Fibroblast of lung (primary cell): ENCODE results near the gene CHST11. TPM values are rescaled to one million over a fixed set of nuclear protein-coding genes. Genes with fewer than 3 reads are reported as not detected.
A peak's percentile ranks its signal among the peaks of the same experiment; 100 is the strongest.

Source experiments
- DNase-seq, 2 donors: peaks; one replicate each; pipeline versions ENCODE4 v3.0.0 to v3.0.0-alpha.2; 2010; ENCODE audit warnings: low read depth in 2 of 2
- H2AFZ ChIP-seq: 2 replicates; pipeline ENCODE4 v1.5.1; 2012; ENCODE audit warnings: low read length, control low read depth, inconsistent platforms
- H3K27ac ChIP-seq: 2 replicates; pipeline ENCODE4 v1.5.1; 2011; ENCODE audit warnings: low read length, control low read depth; ENCODE audit not compliant: insufficient read depth
- H3K27me3 ChIP-seq: 2 replicates; pipeline ENCODE4 v1.5.1; 2011; ENCODE audit warnings: mild to moderate bottlenecking, low read length; ENCODE audit not compliant: control insufficient read depth, insufficient read depth
- H3K36me3 ChIP-seq: 2 replicates; pipeline ENCODE4 v1.5.1; 2011; ENCODE audit warnings: low read length; ENCODE audit not compliant: control insufficient read depth, insufficient read depth
- H3K4me1 ChIP-seq: 2 replicates; pipeline ENCODE4 v1.5.1; 2011; ENCODE audit warnings: low read length; ENCODE audit not compliant: control insufficient read depth, insufficient read depth; ENCODE audit errors: extremely low read depth
- H3K4me2 ChIP-seq: 2 replicates; pipeline ENCODE4 v1.5.1; 2011; ENCODE audit warnings: low read length, control low read depth; ENCODE audit not compliant: insufficient read depth; ENCODE audit errors: extremely low read depth
- H3K4me3 ChIP-seq, 4 experiments: fragments of 200-600 bp in 1 of 4; sonication (generic) in 1 of 4; replicated peaks in 1 of 4; 2 replicates each; pipeline ENCODE4 v1.5.1; 2011 to 2016; ENCODE audit warnings: low read length in 4 of 4, low read depth in 3 of 4, mild to moderate bottlenecking in 3 of 4, control low read depth in 2 of 4, inconsistent platforms in 1 of 4, mixed read lengths in 1 of 4; ENCODE audit not compliant: insufficient read depth in 1 of 4; ENCODE audit errors: control extremely low read depth in 1 of 4
- H3K79me2 ChIP-seq: 2 replicates; pipeline ENCODE4 v1.5.1; 2012; ENCODE audit warnings: mild to moderate bottlenecking, low read length, inconsistent platforms; ENCODE audit not compliant: control insufficient read depth, insufficient read depth
- H3K9ac ChIP-seq: 2 replicates; pipeline ENCODE4 v1.5.1; 2011; ENCODE audit warnings: mild to moderate bottlenecking, low read length, control low read depth; ENCODE audit not compliant: insufficient read depth
- H3K9me3 ChIP-seq: 2 replicates; pipeline ENCODE4 v1.5.1; 2012; ENCODE audit warnings: low read depth, low read length; ENCODE audit not compliant: control insufficient read depth, insufficient read depth
- H4K20me1 ChIP-seq: 2 replicates; pipeline ENCODE4 v1.5.1; 2011; ENCODE audit warnings: low read length; ENCODE audit not compliant: control insufficient read depth, insufficient read depth; ENCODE audit errors: extremely low read depth
- CTCF ChIP-seq, 2 donors: IDR thresholded peaks in 1 of 2; conservative IDR thresholded peaks in 1 of 2; 1 replicate in 1 of 2; 2 replicates in 1 of 2; pipeline ENCODE4 v1.5.1; 2011 to 2012; ENCODE audit warnings: low read length in 2 of 2, control low read depth in 1 of 2, inconsistent platforms in 1 of 2, low read depth in 1 of 2, mild to moderate bottlenecking in 1 of 2
- EZH2 ChIP-seq: IDR thresholded peaks from 2 replicates; pipeline ENCODE4 v1.5.1; 2012; ENCODE audit warnings: low read length, control low read depth, mild to moderate bottlenecking; ENCODE audit errors: missing control alignments
- polyA plus RNA-seq, 2 donors: library from polyadenylated mRNA; depleted of rRNA in 1 of 2; stranded (reverse) in 1 of 2; unstranded in 1 of 2; fragments of >200 nt; gene quantifications; 2 replicates each; pipeline ENCODE4 v1.2.1, GENCODE V29; 2011 to 2012; ENCODE audit warnings: missing spikeins in 1 of 2
- total RNA-seq: library from RNA; depleted of rRNA; stranded (reverse); fragments of >200 nt; gene quantifications from 2 replicates; pipeline ENCODE4 v1.2.1, GENCODE V29; 2014

CHST11 gene
- total and polyA plus RNA-seq, 2 donors (not counting 1 experiment from before 2014, with no cell fraction given), result 3.5 to 9.1 TPM

DNA sequence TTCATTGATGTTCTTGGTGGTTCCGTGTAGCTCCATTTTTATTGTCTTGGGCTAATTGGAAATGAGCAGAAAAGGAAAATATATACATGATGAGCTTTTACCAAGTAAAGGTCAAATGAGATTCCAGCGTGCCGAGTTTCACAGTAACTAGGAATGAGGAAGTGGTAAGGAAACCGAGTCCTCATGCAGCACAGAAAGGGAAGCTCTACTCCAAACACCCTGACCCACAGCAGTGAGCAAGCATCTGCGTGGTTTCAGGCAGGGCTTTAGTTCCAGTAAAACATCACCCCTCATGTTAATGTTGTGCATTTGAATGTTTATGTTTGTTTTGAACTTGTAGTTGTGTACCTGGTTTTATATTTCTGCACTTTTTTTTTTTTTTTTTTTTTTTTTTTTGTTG is 293.3 kb downstream of the CHST11 start:
- peak overlapping the region; percentile 23 for H3K4me2 ChIP-seq
- peak; percentile 47 to 83 for DNase-seq

DNA sequence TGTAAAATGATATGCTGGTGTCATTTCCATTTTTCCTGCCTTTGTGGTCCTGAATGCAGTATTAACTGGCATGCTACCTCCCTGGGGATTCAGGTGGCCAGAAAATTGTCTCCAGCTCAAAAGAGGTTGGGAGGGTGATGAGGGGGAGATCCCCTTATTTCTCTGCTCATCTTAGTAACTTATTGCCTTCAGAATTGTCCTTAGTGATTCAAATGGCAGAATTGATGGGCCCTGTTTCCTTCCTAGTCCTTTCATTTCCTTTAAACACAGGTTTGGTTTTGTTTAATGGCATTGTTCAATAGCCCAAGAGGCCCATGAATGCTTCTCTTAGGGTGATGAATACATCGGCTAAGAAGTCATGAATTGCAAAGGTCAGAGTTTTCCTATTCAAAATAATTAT is 294.4 kb downstream of the CHST11 start:
- TF ChIP-seq CTCF (conservative IDR thresholded peaks at IDR 0.05 in 1 of 2, IDR thresholded peaks at IDR 0.05 in 1 of 2; ENCODE audit: low read depth in 1 of 2, low read length in 2 of 2) (no peak), EZH2 (no peak)
- no peak for DNase-seq
- Histone ChIP-seq H4K20me1 (no peaks in the 10 kb centered on the region), H3K9me3 (no peaks in the 10 kb centered on the region), H2AFZ (no peak overlapping the region), H3K79me2 (no peaks in the 10 kb centered on the region), H3K4me3 (no peak overlapping the region), H3K4me1 (peaks cover 9% of the 10 kb centered on the region), H3K36me3 (no peaks in the 10 kb centered on the region), H3K27me3 (no peaks in the 10 kb centered on the region), H3K9ac (no peak overlapping the region), H3K4me2 (no peak overlapping the region), H3K27ac (no peak overlapping the region)

More for the DNA sequence above, 293.3 kb downstream of the CHST11 start:
- no peaks in the 10 kb centered on the region for H3K79me2 ChIP-seq
- peaks cover 9% of the 10 kb centered on the region for H3K4me1 ChIP-seq
- H3K4me3 ChIP-seq, result no peak overlapping the region
- H3K27ac ChIP-seq, result no peak overlapping the region
- H2AFZ ChIP-seq, result no peak overlapping the region
- H3K9me3 ChIP-seq, result no peaks in the 10 kb centered on the region
- H4K20me1 ChIP-seq, result no peaks in the 10 kb centered on the region
- no peak for TF ChIP-seq EZH2
- TF ChIP-seq CTCF (conservative IDR thresholded peaks at IDR 0.05 in 1 of 2, IDR thresholded peaks at IDR 0.05 in 1 of 2; ENCODE audit: low read depth in 1 of 2, low read length in 2 of 2), result no peak
- no peaks in the 10 kb centered on the region for H3K36me3 ChIP-seq
- no peak overlapping the region for H3K9ac ChIP-seq
- H3K27me3 ChIP-seq, result no peaks in the 10 kb centered on the region

DNA sequence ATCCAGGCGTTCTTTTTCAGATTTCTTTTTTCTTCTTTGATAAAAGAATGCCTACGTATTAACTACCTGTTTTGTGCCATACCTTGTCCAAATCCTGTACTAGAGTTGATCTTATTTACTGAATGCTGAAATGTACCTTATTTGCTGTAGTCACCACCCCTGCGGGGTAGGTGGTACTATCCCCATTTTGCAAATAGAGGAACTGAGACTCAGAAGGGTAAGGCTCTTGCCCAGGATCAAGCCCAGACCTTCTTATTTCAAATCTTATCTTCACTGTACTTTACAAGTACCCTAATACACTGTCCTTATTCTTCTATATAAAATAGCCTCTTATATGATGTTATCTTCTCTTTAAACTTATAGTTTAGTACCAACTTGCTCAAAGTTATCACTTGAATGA is 294.8 kb downstream of the CHST11 start:
- Histone ChIP-seq H3K79me2 (no peaks in the 10 kb centered on the region), H3K4me2 (no peak overlapping the region), H3K4me3 (no peak overlapping the region), H3K36me3 (no peaks in the 10 kb centered on the region), H3K4me1 (peaks cover 9% of the 10 kb centered on the region), H3K9me3 (no peaks in the 10 kb centered on the region), H2AFZ (no peak overlapping the region), H3K27ac (no peak overlapping the region), H4K20me1 (no peaks in the 10 kb centered on the region), H3K27me3 (no peaks in the 10 kb centered on the region), H3K9ac (no peak overlapping the region)
- no peak for DNase-seq
- TF ChIP-seq CTCF (conservative IDR thresholded peaks at IDR 0.05 in 1 of 2, IDR thresholded peaks at IDR 0.05 in 1 of 2; ENCODE audit: low read depth in 1 of 2, low read length in 2 of 2) (no peak), EZH2 (no peak)
